NCI-H524 (cell line): ENCODE measurements around the gene GJD2.

Source experiments
- DNase-seq, 2 experiments: peaks; one replicate each; lab custom pipeline; 2025; lab: John Stamatoyannopoulos, UW

The GJD2 gene

GRCh38 chr15:34754674-34755418, at the start of gene GJD2:
TSS of gene GJD2 (minus strand) at chr15:34754998. CDS start at chr15:34754488, 510 bp downstream.
- peak; percentile 34 to 69 for DNase-seq

DNA sequence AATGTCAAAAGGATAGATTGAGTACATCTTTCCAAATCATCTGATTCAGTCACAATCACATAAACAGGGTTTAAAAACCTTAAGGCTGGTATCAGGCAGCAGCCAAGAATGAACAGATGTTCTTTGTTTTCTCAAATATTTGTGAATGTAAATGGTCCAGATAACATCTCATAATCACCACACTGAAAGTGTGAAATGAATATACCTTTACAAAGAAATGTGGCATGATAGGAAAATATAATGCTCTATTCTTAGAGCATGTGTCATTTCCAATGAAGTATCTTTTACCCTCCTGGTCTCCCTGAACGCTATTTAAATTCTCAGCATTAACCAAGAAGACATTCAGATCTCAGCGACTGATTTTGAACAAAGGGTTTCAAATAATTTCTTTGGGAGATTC, 49.3 kb upstream of the GJD2 start:
- DNase-seq: peak in 1 of 2 experiments; percentile 19

GRCh38 chr15:34802803-34803750, 48.3 kb upstream of the GJD2 start:
- peak in 1 of 2 experiments; percentile 23 for DNase-seq

GRCh38 chr15:34802371-34802770, 47.6 kb upstream of the GJD2 start:
- DNase-seq: peak in 1 of 2 experiments; percentile 21

- peak; percentile 98 to 99 for DNase-seq
Observed at GRCh38 chr15:34799149-34800101, 44.6 kb upstream of the GJD2 start.

DNA sequence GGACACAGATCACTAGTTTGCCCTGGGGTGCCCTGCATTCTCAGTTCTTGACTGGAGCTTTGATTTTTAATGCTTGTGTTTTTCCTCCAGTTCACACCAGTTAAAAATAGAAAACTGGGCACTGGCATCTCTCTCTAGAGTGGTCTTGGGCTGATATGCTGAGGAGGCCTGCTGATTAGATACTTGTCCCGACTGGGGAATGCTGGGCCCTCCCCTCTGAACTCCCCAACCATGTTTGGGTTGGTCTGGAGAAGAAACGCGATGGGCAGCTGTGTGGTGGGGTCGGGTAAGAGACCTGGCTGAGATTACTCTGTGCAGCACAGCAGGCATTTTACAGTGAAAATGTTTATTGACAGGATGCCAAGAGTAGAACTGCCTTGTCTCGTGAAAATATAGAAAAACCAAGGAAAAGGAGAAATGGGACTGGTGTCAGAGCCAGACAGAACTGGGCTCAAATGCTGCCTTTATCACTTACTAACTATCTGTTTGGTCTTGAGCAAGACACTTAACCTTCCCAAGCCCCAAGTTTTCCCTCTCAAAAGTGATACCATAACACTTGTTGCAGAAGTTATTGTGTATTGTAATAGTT, 42.1 kb upstream of the GJD2 start:
- no peak for DNase-seq

DNA sequence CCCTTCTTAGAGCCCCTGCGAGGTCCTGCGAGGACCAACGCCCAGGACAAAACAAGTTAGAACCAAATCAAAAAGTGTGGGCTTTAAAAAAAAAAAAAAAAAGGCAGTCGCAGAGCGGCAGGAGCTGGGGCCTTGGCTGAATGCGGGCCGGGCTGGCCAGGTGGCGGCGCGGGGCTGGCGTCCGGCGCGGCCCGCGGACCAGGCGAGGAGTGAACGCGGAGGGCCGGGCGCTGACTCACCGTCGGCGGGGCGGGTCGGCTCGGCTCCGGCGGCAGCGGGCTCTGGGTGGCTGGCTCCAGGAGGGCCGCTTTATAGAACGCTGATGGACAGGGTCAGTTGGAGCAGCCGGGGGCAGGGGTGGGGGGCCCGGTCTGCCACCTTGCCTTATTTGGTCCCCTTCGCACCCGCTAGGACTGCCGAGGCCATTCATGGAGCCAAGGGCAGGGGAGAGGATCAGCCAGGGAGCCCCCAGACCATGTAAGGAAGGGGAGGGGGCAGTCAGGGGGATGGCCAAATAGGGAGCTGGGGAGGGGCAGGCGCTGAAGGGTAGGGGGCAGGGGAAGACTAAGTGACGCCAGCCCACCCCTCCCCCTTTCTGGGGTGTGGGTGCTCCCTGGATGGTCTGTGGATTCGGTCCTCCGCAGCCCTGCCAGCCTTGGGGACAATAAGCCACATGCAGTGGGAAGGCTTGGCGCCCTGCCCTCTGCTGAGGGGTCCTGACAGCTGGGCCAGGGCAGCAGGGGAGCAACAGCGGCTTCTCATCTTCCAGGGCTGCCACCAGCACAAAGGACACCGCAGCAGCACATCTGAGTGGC, 40.7 kb upstream of the GJD2 start, which contains the start of gene ACTC1:
Gene ACTC1 (minus strand): TSS at position 283 of the 815 bp plus-strand sequence. CDS start 741 bp downstream, outside the sequence.
- DNase-seq: peak; percentile 70 to 81

- DNase-seq: peak in 1 of 2 experiments; percentile 31
Observed at GRCh38 chr15:34794590-34795206, 39.9 kb upstream of the GJD2 start.

DNA sequence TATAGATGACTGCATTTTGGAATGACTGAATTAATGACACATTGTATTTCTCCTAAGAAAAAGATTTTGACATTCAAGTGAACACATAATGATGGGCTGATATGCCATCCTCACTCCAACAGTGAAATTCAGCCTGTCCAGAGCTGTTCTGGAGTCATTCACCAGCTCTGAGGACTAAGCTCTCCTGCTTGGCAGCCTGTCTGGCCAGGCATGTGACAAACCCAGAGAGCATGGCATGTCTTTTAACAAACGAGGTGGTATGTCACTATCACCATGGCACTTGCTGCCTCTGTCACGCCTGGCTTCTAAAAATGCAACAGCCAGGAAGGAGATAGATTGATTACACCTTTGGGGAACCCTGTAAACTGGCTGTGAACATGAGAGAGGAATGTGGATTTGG, 39.1 kb upstream of the GJD2 start:
- DNase-seq: no peak

DNA sequence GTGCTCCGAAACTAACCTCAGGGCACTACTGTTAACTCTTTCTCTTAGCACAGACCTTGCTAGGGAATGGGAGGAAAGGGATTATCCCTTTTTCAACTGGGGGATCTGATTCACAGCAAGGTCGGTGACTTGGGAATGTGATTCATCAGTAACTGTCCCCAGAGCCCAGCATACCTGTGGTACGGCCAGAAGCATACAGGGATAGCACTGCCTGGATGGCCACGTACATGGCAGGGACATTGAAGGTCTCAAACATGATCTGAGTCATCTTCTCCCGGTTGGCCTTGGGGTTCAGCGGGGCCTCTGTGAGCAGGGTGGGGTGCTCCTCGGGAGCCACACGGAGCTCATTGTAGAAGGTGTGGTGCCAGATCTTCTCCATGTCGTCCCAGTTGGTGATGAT, 38.3 kb upstream of the GJD2 start:
- no peak for DNase-seq

- DNase-seq: no peak
Observed at GRCh38 chr15:34791701-34792100, 36.9 kb upstream of the GJD2 start.

GRCh38 chr15:34790121-34790520, 35.3 kb upstream of the GJD2 start:
- DNase-seq: no peak

- DNase-seq: no peak
Observed at GRCh38 chr15:34789326-34789725, 34.5 kb upstream of the GJD2 start.

DNA sequence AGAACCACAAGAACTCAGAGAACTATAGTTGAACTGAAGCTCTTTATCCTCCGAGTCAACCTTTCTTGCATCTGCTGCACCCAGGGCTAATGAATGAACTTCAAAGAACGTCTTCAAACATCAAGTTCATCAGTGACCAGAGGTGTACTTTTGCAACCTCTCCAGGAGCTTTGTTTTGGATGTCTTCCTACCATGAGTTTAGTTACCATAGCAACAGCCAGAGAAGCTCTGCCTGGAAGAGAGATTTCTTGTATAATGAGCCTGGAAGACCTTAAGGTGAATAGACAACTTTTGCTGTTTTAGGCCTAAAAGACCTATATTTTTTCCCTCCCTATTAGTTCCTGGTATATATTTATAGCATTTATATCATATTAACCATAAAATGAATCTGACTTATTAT, 31.4 kb upstream of the GJD2 start:
- peak in 1 of 2 experiments; percentile 30 for DNase-seq

DNA sequence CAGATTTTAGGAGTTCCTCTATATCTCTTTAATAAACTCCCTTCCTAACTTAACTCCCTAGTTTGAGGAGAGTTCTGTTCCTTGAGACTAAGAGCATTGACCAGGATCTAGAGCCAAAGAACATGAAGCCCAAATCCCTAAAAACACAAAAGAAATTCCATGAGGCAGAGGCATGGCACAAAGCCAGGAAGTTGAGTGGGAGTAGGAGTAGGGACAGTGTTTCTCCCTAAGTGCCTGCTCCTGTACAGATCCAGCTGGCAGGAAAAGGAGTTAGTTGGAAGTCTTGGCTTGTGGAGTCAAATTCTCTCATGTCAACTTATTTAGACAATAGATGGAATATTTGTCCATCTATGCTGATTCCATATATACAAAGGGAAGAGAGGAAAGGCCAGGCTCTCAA, 29.2 kb upstream of the GJD2 start:
- peak; percentile 19 to 51 for DNase-seq

GRCh38 chr15:34783431-34783830, 28.6 kb upstream of the GJD2 start:
- DNase-seq: peak in 1 of 2 experiments; percentile 49

- DNase-seq: no peak
Observed at GRCh38 chr15:34782901-34783300, 28.1 kb upstream of the GJD2 start.

GRCh38 chr15:34780725-34781124, 25.9 kb upstream of the GJD2 start:
- DNase-seq: no peak

DNA sequence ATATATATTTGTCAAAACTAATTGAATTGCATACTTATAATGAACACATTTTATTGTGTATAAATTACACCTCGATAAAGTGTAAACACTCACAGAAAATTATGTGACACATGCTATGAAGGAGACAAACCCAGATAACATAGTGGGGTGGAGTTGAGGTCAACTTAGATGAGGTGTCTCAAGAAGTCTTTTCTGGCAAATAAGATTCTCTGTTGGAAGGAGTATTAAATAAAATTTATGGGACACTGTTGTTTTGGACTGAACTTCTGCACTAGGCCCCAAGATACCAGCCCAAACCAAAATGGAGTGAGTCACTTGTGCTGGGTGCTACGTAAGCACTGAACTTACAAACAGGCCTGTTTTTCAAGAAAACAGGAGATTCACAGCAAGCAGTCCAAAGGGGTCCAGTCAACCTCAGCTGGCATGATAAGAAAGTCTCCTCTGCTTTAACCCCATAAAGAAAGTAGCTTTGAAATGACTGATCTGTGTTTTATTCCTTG, 21.9 kb upstream of the GJD2 start:
- DNase-seq: no peak

GRCh38 chr15:34773917-34774316, 19.1 kb upstream of the GJD2 start:
- DNase-seq: peak in 1 of 2 experiments; percentile 38
